Gastroesophageal sphincter (tissue), 3 donors: Measurements from ENCODE around the gene FER.

Source experiments
- CTCF ChIP-seq, 4 experiments: fragments of 200-600 bp in 2 of 4; fragments of 450-650 bp in 2 of 4; sonication (generic) in 1 of 4; IDR thresholded peaks; one replicate each; pipeline ENCODE4 v1.5.1; 2017 to 2019; ENCODE audit warnings: antibody characterized with exemption in 4 of 4, mild to moderate bottlenecking in 2 of 4, moderate library complexity in 2 of 4
- POLR2A ChIP-seq, 2 donors: fragments of 450-650 bp; IDR thresholded peaks; one replicate each; pipeline ENCODE4 v1.6.1; 2017; ENCODE audit warnings: antibody characterized with exemption in 2 of 2, mild to moderate bottlenecking in 2 of 2, moderate library complexity in 1 of 2

- no peak for TF ChIP-seq CTCF (IDR thresholded peaks at IDR 0.05)
- TF ChIP-seq POLR2A (IDR thresholded peaks at IDR 0.05): no peak
Measured at GRCh38 chr5:109231331-109231730, 483.6 kb downstream of the FER start.
